Naive thymus-derived CD4-positive, alpha-beta T cell (primary cell): ENCODE data around the gene DENND2D. TPM values are rescaled to one million over a fixed set of nuclear protein-coding genes. Genes with fewer than 3 reads are reported as not detected.

ENCODE experiments used
- ATAC-seq: fragments of 150-1000 bp; cut with Tn5 transposase; 2 replicates; pipeline ENCODE4 v1.10.0; 2021; ENCODE audit warnings: mild to moderate bottlenecking, moderate library complexity
- CTCF ChIA-PET: fragments of 350-600 bp; sonication (Branson Sonifier 250); formaldehyde crosslinking; loops from one replicate; lab custom pipeline; 2021; ENCODE audit warnings: antibody characterized with exemption; lab: Charles Lee
- POLR2A ChIA-PET: fragments of 350-600 bp; sonication (Branson Sonifier 250); formaldehyde crosslinking; loops from one replicate; lab custom pipeline; 2021; ENCODE audit warnings: antibody characterized with exemption, inconsistent platforms; lab: Charles Lee
- DNase-seq, 9 donors: peaks; one replicate each; pipeline versions ENCODE4 v3.0.0 to v3.0.0-alpha.2; 2020 to 2022; ENCODE audit warnings: mixed read lengths in 1 of 9
- H3K27ac ChIP-seq: one replicate; pipeline ENCODE4 v1.7.0; 2013; ENCODE audit warnings: mild to moderate bottlenecking, low read depth, low read length, moderate library complexity
- H3K27me3 ChIP-seq, 2 donors: one replicate each; pipeline ENCODE4 v1.7.0; 2013; ENCODE audit warnings: low read length in 2 of 2, mild to moderate bottlenecking in 2 of 2, moderate library complexity in 2 of 2; ENCODE audit not compliant: control insufficient read depth in 2 of 2, insufficient read depth in 2 of 2
- H3K36me3 ChIP-seq, 3 experiments: 1 replicate in 2 of 3; 2 replicates in 1 of 3; pipeline ENCODE4 v1.7.0; 2013; ENCODE audit warnings: low read length in 3 of 3, mild to moderate bottlenecking in 3 of 3, moderate library complexity in 1 of 3; ENCODE audit not compliant: insufficient read depth in 3 of 3, control insufficient read depth in 2 of 3
- H3K4me1 ChIP-seq, 2 donors: one replicate each; pipeline ENCODE4 v1.7.0; 2013; ENCODE audit warnings: low read length in 2 of 2, mild to moderate bottlenecking in 2 of 2, moderate library complexity in 1 of 2; ENCODE audit not compliant: control insufficient read depth in 2 of 2, insufficient read depth in 2 of 2
- H3K4me3 ChIP-seq: 2 replicates; pipeline ENCODE4 v1.7.0; 2013; ENCODE audit warnings: mild to moderate bottlenecking, low read length
- H3K9me3 ChIP-seq, 3 experiments: 1 replicate in 2 of 3; 2 replicates in 1 of 3; pipeline ENCODE4 v1.7.0; 2013; ENCODE audit warnings: low read length in 3 of 3; ENCODE audit not compliant: control insufficient read depth in 2 of 3
- H3K27ac Mint-ChIP-seq, 9 donors: one replicate each; pipeline ENCODE4 v1.8.0; 2020 to 2022; ENCODE audit warnings: mixed read lengths in 9 of 9, mild to moderate bottlenecking in 8 of 9, moderate library complexity in 5 of 9, inconsistent platforms in 2 of 9
- H3K27me3 Mint-ChIP-seq, 5 donors: one replicate each; pipeline ENCODE4 v1.8.0; 2021 to 2022; ENCODE audit warnings: mixed read lengths in 5 of 5, mild to moderate bottlenecking in 1 of 5
- H3K36me3 Mint-ChIP-seq, 5 donors: one replicate each; pipeline ENCODE4 v1.8.0; 2020 to 2022; ENCODE audit warnings: mixed read lengths in 5 of 5, mild to moderate bottlenecking in 3 of 5, inconsistent platforms in 1 of 5
- H3K4me1 Mint-ChIP-seq, 7 donors: one replicate each; pipeline ENCODE4 v1.8.0; 2020 to 2022; ENCODE audit warnings: mixed read lengths in 7 of 7, mild to moderate bottlenecking in 3 of 7, inconsistent platforms in 1 of 7
- H3K4me3 Mint-ChIP-seq, 10 donors: one replicate each; pipeline ENCODE4 v1.8.0; 2020 to 2022; ENCODE audit warnings: mild to moderate bottlenecking in 10 of 10, mixed read lengths in 10 of 10, moderate library complexity in 6 of 10, inconsistent platforms in 2 of 10
- H3K9me3 Mint-ChIP-seq, 11 donors: one replicate each; pipeline ENCODE4 v1.8.0; 2020 to 2022; ENCODE audit warnings: mixed read lengths in 11 of 11, mild to moderate bottlenecking in 4 of 11, inconsistent platforms in 1 of 11, moderate library complexity in 1 of 11
- intact Hi-C, 2 donors: fragments of 100-400 bp; cut with micrococcal nuclease; formaldehyde crosslinking; loops; one replicate each; pipeline ENCODE4 v1.15.1; 2023
- polyA plus RNA-seq, 2 donors: library from polyadenylated mRNA; unstranded; fragments of 300-500 nt; fragmentation: Illumina TruSeq; gene quantifications; one replicate each; pipeline ENCODE4 v1.2.3, GENCODE V29; 2021
- total RNA-seq, 6 experiments: library from RNA in 5 of 6; stranded (reverse) in 5 of 6; gene quantifications; 1 replicate in 5 of 6; 2 replicates in 1 of 6; pipeline ENCODE4 v1.2.3 and lab custom pipeline; 2021 to 2026

The DENND2D gene
- total and polyA plus RNA-seq, 7 experiments from 2014 or later: 122 to 421 (median 288) TPM

- H3K27ac ChIP-seq: peak overlapping the region; percentile 90
- no peaks in the 10 kb centered on the region for H3K27me3 ChIP-seq
- Mint-ChIP-seq H3K4me1 (peaks cover 32 to 70% (median 55%) of the 10 kb centered on the region in 7 donors), H3K27ac (peak overlapping the region; percentile 92 to 99 (median 96)), H3K9me3 (peaks cover 0 to 2% (median 0%) of the 10 kb centered on the region in 11 donors), H3K4me3 (peak overlapping the region; percentile 90 to 100 (median 99)), H3K36me3 (peaks cover 25 to 67% (median 56%) of the 10 kb centered on the region in 5 donors), H3K27me3 (no peaks in the 10 kb centered on the region)
- DNase-seq: no peak
- peak overlapping the region; percentile 84 for H3K4me3 ChIP-seq
- H3K4me1 ChIP-seq: peaks cover 41 to 57% of the 10 kb centered on the region in 2 donors
- intact Hi-C loops: loop anchor here (1.0 to 10.0 kb wide), 4 partner anchors 8 to 201 kb away; partner anchors contain the start of genes CEPT1 (in 1 of the 2) and DRAM2 (in 1 of the 2)
- ATAC-seq: no peak
- POLR2A ChIA-PET: interaction anchor here (0.6 to 26.6 kb wide), 10 partner anchors 8 to 254 kb away, joined by 3 to 1128 read pairs (median 10); partner anchors contain the start of genes CEPT1, CHI3L2 and DRAM2
- no peaks in the 10 kb centered on the region for H3K9me3 ChIP-seq
- peaks cover 23 to 62% (median 37%) of the 10 kb centered on the region in 3 experiments for H3K36me3 ChIP-seq
- CTCF ChIA-PET: interaction anchor here (0.6 to 15.0 kb wide), 8 partner anchors 22 to 370 kb away, joined by 3 to 341 read pairs (median 4); partner anchors contain the start of gene CHI3L2
Observed at GRCh38 chr1:111199329-111199728, 1.1 kb downstream of the DENND2D start.

- Mint-ChIP-seq H3K27me3 (no peaks in the 10 kb centered on the region), H3K4me3 (peak overlapping the region; percentile 90 to 100 (median 99)), H3K27ac (peak overlapping the region; percentile 92 to 99 (median 96)), H3K9me3 (peaks cover 0 to 2% (median 0%) of the 10 kb centered on the region in 11 donors), H3K36me3 (peaks cover 26 to 72% (median 61%) of the 10 kb centered on the region in 5 donors), H3K4me1 (peaks cover 36 to 74% (median 60%) of the 10 kb centered on the region in 7 donors)
- Histone ChIP-seq H3K4me1 (peaks cover 46 to 62% of the 10 kb centered on the region in 2 donors), H3K4me3 (peak overlapping the region; percentile 84), H3K36me3 (peaks cover 23 to 67% (median 40%) of the 10 kb centered on the region in 3 experiments), H3K27me3 (no peaks in the 10 kb centered on the region), H3K27ac (peak overlapping the region; percentile 90), H3K9me3 (no peaks in the 10 kb centered on the region)
- ChIA-PET CTCF (interaction anchor here (0.6 to 15.0 kb wide), 8 partner anchors 10 to 243 kb away, joined by 3 to 341 read pairs (median 5); partner anchors contain the start of gene CHI3L2), POLR2A (interaction anchor here (0.6 to 26.6 kb wide), 13 partner anchors 9 to 526 kb away, joined by 3 to 1128 read pairs (median 4); partner anchors contain the start of genes CEPT1, CHI3L2 and DRAM2)
- ATAC-seq: no peak
- intact Hi-C loops: loop anchor here (1.0 to 10.0 kb wide), 4 partner anchors 8 to 202 kb away; partner anchors contain the start of genes CEPT1 (in 1 of the 2) and DRAM2 (in 1 of the 2)
- DNase-seq: no peak
Observed at GRCh38 chr1:111198836-111199235, 1.6 kb downstream of the DENND2D start.

GRCh38 chr1:111197598-111198284 is 2.7 kb downstream of the DENND2D start:
- peaks cover 0 to 2% (median 0%) of the 10 kb centered on the region in 11 donors for H3K9me3 Mint-ChIP-seq
- POLR2A ChIA-PET: interaction anchor here (1.1 to 26.6 kb wide), 8 partner anchors 9 to 525 kb away, joined by 3 to 1128 read pairs (median 12); partner anchors contain the start of gene CHI3L2

GRCh38 chr1:111196213-111196612 is 4.2 kb downstream of the DENND2D start:
- peaks cover 39 to 86% (median 56%) of the 10 kb centered on the region in 3 experiments for H3K36me3 ChIP-seq
- peaks cover 0 to 2% (median 0%) of the 10 kb centered on the region in 11 donors for H3K9me3 Mint-ChIP-seq
- H3K4me1 Mint-ChIP-seq: peaks cover 61 to 75% (median 68%) of the 10 kb centered on the region in 7 donors
- ChIA-PET CTCF (interaction anchor here (0.7 to 15.0 kb wide), 4 partner anchors 25 to 205 kb away, joined by 3 to 341 read pairs (median 13); partner anchors contain the start of gene CHI3L2), POLR2A (interaction anchor here (0.6 to 26.6 kb wide), 13 partner anchors 2 to 138 kb away, joined by 3 to 1128 read pairs (median 5); partner anchors contain the start of genes CEPT1, CHI3L2, DENND2D and DRAM2)
- H3K36me3 Mint-ChIP-seq: peaks cover 30 to 91% (median 83%) of the 10 kb centered on the region in 5 donors
- H3K27ac ChIP-seq: peak overlapping the region; percentile 90
- no peaks in the 10 kb centered on the region for H3K27me3 ChIP-seq
- peak overlapping the region; percentile 84 for H3K4me3 ChIP-seq
- H3K27me3 Mint-ChIP-seq: no peaks in the 10 kb centered on the region
- intact Hi-C loops: loop anchor here (2.0 to 10.0 kb wide), 4 partner anchors 13 to 245 kb away; partner anchors contain the start of genes CEPT1 (in 1 of the 2) and DRAM2 (in 1 of the 2)
- no peaks in the 10 kb centered on the region for H3K9me3 ChIP-seq
- peak overlapping the region; percentile 92 to 99 (median 96) for H3K27ac Mint-ChIP-seq
- peaks cover 63 to 67% of the 10 kb centered on the region in 2 donors for H3K4me1 ChIP-seq
- peak overlapping the region; percentile 90 to 100 (median 99) for H3K4me3 Mint-ChIP-seq
- ATAC-seq (no peak), DNase-seq (no peak)

More at GRCh38 chr1:111197598-111198284, 2.7 kb downstream of the DENND2D start:
- Histone ChIP-seq H3K36me3 (peaks cover 33 to 70% (median 47%) of the 10 kb centered on the region in 3 experiments), H3K4me3 (peak overlapping the region; percentile 84), H3K4me1 (peaks cover 57 to 66% of the 10 kb centered on the region in 2 donors), H3K27ac (peak overlapping the region; percentile 90), H3K9me3 (no peaks in the 10 kb centered on the region), H3K27me3 (no peaks in the 10 kb centered on the region)
- intact Hi-C loops: loop anchor here (1.0 to 10.0 kb wide), 7 partner anchors 15 to 243 kb away; partner anchors contain the start of genes CEPT1 (in 1 of the 2) and DRAM2 (in 1 of the 2)
- Mint-ChIP-seq H3K36me3 (peaks cover 30 to 80% (median 70%) of the 10 kb centered on the region in 5 donors), H3K4me1 (peaks cover 47 to 75% (median 66%) of the 10 kb centered on the region in 7 donors), H3K4me3 (peak overlapping the region; percentile 90 to 100 (median 99)), H3K27ac (peak overlapping the region; percentile 92 to 99 (median 96)), H3K27me3 (no peaks in the 10 kb centered on the region)
- peak in 7 of 9 donors; percentile 57 to 84 (median 78) for DNase-seq
- CTCF ChIA-PET: interaction anchor here (1.1 to 15.0 kb wide), 7 partner anchors 9 to 244 kb away, joined by 3 to 341 read pairs (median 5); partner anchors contain the start of gene CHI3L2
- peak; percentile 61 for ATAC-seq

- intact Hi-C loops: loop anchor here (5.0 to 10.0 kb wide), 2 partner anchors 53 to 160 kb away; partner anchors contain the start of genes CEPT1 (in 1 of the 2) and DRAM2 (in 1 of the 2)
- H3K4me1 Mint-ChIP-seq: peaks cover 68 to 78% (median 74%) of the 10 kb centered on the region in 7 donors
- H3K36me3 Mint-ChIP-seq: peaks cover 30 to 96% (median 89%) of the 10 kb centered on the region in 5 donors
- no peak for DNase-seq
- H3K4me1 ChIP-seq: peaks cover 72 to 74% of the 10 kb centered on the region in 2 donors
- H3K4me3 ChIP-seq: peak overlapping the region; percentile 84
- H3K36me3 ChIP-seq: peaks cover 39 to 96% (median 63%) of the 10 kb centered on the region in 3 experiments
- ATAC-seq: no peak
- no peaks in the 10 kb centered on the region for H3K27me3 Mint-ChIP-seq
- peak overlapping the region; percentile 76 to 99 (median 96) for H3K27ac Mint-ChIP-seq
- peak overlapping the region; percentile 90 for H3K27ac ChIP-seq
- H3K9me3 ChIP-seq: no peaks in the 10 kb centered on the region
- POLR2A ChIA-PET: interaction anchor here (1.3 to 26.6 kb wide), 9 partner anchors 3 to 139 kb away, joined by 3 to 1128 read pairs (median 7); partner anchors contain the start of genes CHI3L2 and DENND2D
- H3K9me3 Mint-ChIP-seq: peaks cover 0 to 2% (median 0%) of the 10 kb centered on the region in 11 donors
- H3K4me3 Mint-ChIP-seq: peak overlapping the region; percentile 90 to 100 (median 99)
- no peaks in the 10 kb centered on the region for H3K27me3 ChIP-seq
- CTCF ChIA-PET: interaction anchor here (4.7 to 15.0 kb wide), 2 partner anchors 26 to 139 kb away, joined by 22 to 341 read pairs; partner anchors contain the start of gene CHI3L2
Observed at GRCh38 chr1:111195002-111195684, 5.3 kb downstream of the DENND2D start.
